Ammon's horn (tissue), 1 donor: Measurements from ENCODE around the gene OLIG2.
A peak's percentile ranks its signal among the peaks of the same experiment; 100 is the strongest.

Source experiments
- DNase-seq: peaks from one replicate; pipeline ENCODE4 v3.0.0-alpha.2; 2016; ENCODE audit warnings: low spot score

OLIG2 gene

GRCh38 chr21:33019885-33020557, 5.7 kb upstream of the OLIG2 start:
- DNase-seq: no peak

DNA sequence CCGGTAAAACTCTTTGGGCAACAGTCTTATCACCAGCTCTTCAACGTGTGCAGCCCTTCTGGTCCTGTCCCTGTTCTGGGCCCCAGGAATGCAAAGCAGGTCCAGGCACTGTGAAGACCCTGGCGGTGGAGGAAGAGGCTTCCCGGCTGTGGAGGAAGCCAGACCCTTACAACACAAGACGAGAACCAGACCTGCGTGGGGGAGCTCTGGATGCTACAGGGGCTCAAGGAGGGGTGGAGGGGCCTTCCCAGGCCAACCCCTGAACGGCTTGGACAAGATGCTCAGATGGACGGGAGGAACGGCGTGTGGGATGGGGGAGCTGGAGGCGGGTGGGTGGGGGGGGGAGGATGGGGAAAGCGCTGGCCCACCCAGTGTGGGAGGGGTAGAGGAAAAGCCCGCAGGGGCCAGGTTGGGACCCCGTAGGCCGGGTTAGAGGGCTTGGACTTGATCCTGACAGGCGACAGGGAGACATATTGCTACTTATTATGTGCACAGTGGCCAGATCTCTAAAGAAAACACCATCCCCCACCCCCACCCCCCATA, 5.1 kb upstream of the OLIG2 start:
- no peak for DNase-seq

DNA sequence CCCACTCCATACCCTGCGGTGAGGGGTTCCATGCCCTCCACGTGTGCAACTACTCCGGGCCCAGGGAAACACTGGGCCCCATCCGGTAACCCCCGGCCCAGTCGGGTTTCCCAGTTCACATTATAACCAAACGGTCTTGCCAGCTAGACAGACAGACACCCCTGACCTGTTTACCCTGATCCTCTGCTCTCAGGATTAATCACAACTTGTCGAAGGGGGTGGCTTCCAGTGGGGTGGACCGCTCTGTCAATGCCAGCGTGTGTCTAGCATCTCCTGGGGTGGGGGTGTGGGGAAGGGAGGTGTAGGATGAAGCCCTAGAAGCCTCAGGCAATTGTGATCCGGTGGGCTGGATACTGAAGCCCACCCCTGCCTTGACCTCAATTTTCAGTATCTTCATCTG, 4.6 kb upstream of the OLIG2 start:
- no peak for DNase-seq

DNA sequence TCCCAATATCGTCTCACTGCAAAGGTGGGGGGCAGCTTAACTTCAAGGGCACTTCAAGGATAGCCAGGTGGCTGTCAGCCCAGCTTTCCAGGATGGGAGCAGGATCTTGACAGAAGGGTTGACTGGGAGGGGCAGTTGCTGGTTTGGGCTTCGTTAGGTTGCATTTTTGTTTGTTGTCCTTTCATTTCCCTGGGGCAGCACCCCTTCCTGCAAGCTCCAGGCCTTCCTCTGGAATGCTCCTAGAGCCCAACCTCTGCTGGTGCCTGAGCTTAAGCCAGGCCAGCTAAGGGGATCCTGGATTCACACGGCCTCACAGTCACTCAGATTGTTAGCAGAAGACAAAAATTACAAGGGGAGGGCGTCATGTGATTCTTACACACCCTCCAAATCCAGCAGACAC, 4.1 kb upstream of the OLIG2 start:
- no peak for DNase-seq

DNA sequence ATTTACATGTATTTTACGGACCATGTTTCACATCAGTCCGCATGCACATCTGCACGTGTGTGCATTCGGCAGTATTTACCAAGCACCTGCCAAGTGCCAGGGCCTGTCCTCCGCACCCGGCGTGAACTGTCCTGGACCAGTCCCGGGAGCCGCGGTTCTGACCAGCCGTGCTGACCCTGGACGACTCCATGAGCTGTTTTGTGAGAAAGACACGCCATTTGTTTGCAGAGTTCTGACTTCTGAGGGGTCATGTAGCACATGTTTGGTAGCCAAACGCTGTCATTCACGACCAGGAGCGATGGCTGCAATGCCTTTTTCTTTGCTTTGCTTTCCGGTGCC, 3.3 kb upstream of the OLIG2 start:
- DNase-seq: no peak

DNA sequence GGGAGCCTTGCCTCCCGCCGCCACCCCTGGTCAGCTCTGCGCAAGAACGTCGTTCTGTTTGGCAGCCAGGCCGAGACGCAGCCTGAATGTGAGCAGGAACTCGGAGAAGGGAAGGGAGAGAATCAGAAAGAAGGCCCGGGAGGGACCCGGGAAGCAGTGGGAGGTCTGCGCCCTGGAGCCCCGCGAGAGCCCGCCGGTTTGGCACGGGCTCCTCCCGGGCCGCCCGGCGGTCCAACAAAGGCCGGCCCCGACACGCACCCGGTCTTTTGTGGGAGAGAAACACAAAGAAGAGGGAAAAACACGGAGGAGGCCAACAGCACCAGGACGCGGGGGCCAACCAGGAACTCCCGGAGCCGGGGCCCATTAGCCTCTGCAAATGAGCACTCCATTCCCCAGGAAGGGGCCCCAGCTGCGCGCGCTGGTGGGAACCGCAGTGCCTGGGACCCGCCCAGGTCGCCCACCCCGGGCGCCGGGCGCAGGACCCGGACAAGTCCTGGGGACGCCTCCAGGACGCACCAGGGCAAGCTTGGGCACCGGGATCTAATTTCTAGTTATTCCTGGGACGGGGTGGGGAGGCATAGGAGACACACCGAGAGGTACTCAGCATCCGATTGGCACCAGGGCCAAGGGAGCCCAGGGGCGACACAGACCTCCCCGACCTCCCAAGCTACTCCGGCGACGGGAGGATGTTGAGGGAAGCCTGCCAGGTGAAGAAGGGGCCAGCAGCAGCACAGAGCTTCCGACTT, 2.7 kb upstream of the OLIG2 start:
- DNase-seq: no peak

DNA sequence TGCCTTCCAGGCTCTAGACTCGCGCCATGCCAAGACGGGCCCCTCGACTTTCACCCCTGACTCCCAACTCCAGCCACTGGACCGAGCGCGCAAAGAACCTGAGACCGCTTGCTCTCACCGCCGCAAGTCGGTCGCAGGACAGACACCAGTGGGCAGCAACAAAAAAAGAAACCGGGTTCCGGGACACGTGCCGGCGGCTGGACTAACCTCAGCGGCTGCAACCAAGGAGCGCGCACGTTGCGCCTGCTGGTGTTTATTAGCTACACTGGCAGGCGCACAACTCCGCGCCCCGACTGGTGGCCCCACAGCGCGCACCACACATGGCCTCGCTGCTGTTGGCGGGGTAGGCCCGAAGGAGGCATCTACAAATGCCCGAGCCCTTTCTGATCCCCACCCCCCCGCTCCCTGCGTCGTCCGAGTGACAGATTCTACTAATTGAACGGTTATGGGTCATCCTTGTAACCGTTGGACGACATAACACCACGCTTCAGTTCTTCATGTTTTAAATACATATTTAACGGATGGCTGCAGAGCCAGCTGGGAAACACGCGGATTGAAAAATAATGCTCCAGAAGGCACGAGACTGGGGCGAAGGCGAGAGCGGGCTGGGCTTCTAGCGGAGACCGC, 2.0 kb upstream of the OLIG2 start:
- DNase-seq: peak; percentile 58

DNA sequence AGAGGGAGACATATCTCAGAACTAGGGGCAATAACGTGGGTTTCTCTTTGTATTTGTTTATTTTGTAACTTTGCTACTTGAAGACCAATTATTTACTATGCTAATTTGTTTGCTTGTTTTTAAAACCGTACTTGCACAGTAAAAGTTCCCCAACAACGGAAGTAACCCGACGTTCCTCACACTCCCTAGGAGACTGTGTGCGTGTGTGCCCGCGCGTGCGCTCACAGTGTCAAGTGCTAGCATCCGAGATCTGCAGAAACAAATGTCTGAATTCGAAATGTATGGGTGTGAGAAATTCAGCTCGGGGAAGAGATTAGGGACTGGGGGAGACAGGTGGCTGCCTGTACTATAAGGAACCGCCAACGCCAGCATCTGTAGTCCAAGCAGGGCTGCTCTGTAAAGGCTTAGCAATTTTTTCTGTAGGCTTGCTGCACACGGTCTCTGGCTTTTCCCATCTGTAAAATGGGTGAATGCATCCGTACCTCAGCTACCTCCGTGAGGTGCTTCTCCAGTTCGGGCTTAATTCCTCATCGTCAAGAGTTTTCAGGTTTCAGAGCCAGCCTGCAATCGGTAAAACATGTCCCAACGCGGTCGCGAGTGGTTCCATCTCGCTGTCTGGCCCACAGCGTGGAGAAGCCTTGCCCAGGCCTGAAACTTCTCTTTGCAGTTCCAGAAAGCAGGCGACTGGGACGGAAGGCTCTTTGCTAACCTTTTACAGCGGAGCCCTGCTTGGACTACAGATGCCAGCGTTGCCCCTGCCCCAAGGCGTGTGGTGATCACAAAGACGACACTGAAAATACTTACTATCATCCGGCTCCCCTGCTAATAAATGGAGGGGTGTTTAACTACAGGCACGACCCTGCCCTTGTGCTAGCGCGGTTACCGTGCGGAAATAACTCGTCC, 1.3 kb upstream of the OLIG2 start:
- no peak for DNase-seq

DNA sequence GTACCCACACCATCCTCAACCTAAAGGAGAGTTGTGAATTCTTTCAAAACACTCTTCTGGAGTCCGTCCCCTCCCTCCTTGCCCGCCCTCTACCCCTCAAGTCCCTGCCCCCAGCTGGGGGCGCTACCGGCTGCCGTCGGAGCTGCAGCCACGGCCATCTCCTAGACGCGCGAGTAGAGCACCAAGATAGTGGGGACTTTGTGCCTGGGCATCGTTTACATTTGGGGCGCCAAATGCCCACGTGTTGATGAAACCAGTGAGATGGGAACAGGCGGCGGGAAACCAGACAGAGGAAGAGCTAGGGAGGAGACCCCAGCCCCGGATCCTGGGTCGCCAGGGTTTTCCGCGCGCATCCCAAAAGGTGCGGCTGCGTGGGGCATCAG, 638 bp upstream of the OLIG2 start:
- DNase-seq: peak; percentile 75

DNA sequence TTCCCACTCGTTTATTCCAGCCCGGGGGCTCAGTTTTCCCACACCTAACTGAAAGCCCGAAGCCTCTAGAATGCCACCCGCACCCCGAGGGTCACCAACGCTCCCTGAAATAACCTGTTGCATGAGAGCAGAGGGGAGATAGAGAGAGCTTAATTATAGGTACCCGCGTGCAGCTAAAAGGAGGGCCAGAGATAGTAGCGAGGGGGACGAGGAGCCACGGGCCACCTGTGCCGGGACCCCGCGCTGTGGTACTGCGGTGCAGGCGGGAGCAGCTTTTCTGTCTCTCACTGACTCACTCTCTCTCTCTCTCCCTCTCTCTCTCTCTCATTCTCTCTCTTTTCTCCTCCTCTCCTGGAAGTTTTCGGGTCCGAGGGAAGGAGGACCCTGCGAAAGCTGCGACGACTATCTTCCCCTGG, 716 bp downstream of the OLIG2 start:
- no peak for DNase-seq

DNA sequence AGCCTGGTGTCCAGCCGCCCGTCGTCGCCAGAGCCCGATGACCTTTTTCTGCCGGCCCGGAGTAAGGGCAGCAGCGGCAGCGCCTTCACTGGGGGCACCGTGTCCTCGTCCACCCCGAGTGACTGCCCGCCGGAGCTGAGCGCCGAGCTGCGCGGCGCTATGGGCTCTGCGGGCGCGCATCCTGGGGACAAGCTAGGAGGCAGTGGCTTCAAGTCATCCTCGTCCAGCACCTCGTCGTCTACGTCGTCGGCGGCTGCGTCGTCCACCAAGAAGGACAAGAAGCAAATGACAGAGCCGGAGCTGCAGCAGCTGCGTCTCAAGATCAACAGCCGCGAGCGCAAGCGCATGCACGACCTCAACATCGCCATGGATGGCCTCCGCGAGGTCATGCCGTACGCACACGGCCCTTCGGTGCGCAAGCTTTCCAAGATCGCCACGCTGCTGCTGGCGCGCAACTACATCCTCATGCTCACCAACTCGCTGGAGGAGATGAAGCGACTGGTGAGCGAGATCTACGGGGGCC, 1.2 kb downstream of the OLIG2 start:
- no peak for DNase-seq

- DNase-seq: no peak
Measured at GRCh38 chr21:33027401-33028286, 1.9 kb downstream of the OLIG2 start.

GRCh38 chr21:33028287-33028670, 2.5 kb downstream of the OLIG2 start:
- DNase-seq: no peak

GRCh38 chr21:33028773-33029384, 3.1 kb downstream of the OLIG2 start:
- peak; percentile 41 for DNase-seq

DNA sequence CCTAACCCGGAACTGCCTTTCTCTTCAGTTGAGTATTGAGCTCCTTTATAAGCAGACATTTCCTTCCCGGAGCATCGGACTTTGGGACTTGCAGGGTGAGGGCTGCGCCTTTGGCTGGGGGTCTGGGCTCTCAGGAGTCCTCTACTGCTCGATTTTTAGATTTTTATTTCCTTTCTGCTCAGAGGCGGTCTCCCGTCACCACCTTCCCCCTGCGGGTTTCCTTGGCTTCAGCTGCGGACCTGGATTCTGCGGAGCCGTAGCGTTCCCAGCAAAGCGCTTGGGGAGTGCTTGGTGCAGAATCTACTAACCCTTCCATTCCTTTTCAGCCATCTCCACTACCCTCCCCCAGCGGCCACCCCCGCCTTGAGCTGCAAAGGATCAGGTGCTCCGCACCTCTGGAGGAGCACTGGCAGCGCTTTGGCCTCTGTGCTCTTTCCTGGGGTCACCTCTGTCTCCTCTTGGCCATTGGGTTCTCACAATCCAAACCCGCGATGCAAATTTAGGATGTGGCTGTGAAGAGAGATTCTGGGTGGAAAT, 3.7 kb downstream of the OLIG2 start:
- DNase-seq: no peak

GRCh38 chr21:33029975-33030461, 4.3 kb downstream of the OLIG2 start:
- DNase-seq: no peak

DNA sequence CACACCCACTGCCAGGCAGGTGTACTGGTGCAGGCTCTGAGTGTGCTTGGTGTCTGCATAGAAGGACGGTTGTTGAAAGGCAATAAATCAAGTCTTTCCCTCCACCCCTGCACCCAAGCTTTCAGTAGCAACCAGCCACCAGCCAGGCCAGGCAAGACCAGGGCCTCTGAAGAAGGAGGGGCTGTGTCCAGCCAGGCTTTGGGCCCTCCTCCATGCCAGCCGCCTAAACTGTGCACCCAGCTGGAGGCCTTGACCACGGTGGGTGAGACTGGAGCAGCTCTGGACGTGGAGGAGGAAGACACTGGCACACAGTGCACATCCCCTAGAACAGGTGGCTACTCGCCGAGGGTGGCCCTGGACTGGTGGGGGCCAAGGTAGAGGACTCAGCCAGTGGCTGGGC, 4.9 kb downstream of the OLIG2 start:
- no peak for DNase-seq

DNA sequence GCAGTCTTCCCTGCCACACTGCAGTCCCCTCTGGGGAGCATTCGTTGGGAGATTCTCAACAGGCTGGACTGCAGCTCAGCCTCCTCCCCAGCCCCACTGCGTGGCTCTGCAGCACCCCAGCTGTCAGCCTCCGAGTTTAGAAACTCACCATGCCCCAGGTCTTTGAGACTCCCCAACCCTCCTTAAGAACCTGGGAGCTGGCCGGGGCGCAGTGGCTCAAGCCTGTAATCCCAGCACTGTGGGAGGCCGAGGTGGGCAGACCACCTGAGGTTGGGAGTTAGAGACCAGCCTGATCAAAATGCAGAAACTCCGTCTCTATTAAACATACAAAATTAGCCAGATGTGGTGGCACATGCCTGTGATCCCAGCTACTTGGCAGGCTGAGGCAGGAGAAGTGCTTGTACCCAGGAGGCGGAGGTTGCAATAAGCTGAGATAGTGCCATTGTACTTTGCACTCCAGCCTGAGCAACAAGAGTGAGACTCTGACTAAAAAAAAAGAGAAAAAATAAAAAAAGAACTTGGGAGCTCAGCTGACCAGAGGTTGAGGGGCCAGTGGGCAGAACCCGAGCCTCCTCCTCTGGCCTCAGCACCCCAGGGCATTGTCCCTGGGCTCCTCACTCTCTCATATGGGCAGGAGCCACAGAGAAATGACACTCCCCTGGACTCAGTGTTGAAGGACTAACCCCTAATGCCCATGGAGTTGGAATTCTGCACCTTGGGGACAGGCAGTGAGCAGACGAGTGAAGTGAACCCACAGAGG, 5.6 kb downstream of the OLIG2 start:
- no peak for DNase-seq

DNA sequence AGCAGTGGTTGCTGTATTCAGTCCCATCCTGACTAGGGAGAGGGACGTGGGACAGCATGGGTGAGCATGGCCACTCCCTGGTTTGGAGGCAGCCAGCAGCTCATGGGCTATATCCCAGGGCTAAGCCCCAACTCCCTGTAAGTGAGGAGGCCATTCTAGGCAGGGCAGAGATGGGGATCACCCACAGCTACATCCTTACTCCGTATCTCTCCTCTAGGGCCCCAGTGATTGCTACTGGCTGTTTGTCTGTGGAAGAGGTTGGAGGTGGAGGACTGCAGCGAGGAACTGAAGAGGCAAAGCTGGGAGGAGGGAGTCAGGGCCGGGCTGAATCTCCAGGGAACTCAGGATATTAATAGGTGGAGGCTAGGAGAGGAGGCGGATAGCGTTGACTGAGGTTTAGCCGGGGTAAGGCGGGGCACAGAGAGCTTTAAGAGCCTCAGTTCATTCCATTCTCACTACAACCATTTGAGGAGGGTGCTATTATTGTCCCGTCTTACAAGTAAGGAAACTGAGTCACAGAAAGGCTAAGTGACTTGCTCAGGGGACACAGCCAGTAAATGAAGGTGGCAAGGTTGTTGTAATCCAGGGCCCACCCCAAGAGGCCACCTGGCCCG, 6.8 kb downstream of the OLIG2 start:
- DNase-seq: no peak
